Glomerular endothelial cell (primary cell): Measurements from ENCODE around the gene PRDM16. TPM values are rescaled to one million over a fixed set of nuclear protein-coding genes. Genes with fewer than 3 reads are reported as not detected.

Source experiments
- DNase-seq: peaks from one replicate; pipeline ENCODE4 v3.0.0-alpha.2; 2011; ENCODE audit warnings: low read depth, low spot score; ENCODE audit errors: extremely low read depth
- total RNA-seq: library from RNA; depleted of rRNA; stranded (reverse); fragments of >200 nt; gene quantifications from 2 replicates; pipeline ENCODE4 v1.2.3, GENCODE V29; 2015

The PRDM16 gene
- total RNA-seq, 1 donor from 2014 or later = 0.12 TPM

- DNase-seq = no peak
Measured at GRCh38 chr1:3119725-3120124, 50.7 kb downstream of the PRDM16 start.

GRCh38 chr1:3120140-3120539 lies 51.1 kb downstream of the PRDM16 start:
- no peak for DNase-seq

- DNase-seq = no peak
Measured at GRCh38 chr1:3120994-3121393, 52.0 kb downstream of the PRDM16 start.

DNA sequence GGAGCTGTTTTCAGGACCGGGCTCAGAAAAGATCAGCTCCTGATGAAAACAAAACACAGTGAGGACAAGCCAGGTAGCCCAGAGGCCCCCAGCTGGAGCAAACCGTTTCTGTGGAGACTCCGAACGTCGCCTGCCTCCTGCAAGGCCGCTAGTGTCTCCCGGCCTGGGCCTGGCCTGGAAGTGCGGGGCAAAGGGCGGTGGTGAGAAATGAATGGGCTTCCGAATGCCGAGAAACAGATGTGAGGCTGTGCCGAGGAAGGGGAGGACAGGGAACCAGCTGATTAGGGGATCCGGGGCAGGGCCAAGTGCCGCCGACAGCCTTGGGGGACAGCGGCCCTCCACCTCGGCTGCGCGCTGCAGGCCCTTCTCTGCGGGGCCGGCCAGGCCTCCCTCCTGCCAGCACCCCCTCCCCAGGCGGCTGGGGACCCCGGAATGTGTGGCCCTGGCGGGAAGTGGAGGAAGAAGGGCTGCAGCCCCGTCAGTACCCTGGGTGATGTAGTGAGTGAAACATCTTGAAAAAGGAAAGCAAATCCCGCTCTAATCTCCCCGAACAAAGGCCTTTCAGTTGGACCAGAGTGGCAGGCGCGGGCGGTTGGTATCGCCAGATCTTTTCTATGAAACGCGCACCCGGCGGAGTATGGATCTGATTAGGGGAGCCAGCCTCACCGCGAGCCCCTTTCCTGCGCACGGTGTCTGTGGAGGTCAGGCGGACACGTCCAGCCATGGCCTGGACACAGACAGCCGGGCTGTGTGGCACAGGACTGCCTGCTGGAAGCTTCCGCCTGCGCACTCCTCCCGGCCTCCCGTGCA lies 52.6 kb downstream of the PRDM16 start:
- DNase-seq = no peak

DNA sequence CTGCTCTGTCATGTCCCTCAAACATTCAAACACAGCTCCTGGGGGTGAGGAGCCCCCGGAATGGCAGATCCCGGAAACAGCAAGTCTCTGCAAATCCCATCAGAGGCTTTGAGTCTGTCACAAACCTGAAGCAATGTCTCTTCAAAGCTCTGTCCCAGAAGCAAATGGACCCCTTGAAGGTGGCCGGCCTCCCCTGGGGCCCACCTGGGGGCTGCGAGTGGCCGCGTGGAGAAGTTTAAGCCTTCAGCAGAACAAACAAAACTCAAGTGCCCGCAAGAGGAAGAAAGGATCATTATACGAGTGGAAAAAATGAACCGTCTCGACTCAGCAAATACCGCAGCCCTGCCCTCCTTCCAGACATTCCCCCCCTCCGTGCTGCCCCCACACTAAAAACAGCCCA lies 53.3 kb downstream of the PRDM16 start:
- no peak for DNase-seq

GRCh38 chr1:3124246-3124645 lies 55.2 kb downstream of the PRDM16 start:
- DNase-seq = no peak

DNA sequence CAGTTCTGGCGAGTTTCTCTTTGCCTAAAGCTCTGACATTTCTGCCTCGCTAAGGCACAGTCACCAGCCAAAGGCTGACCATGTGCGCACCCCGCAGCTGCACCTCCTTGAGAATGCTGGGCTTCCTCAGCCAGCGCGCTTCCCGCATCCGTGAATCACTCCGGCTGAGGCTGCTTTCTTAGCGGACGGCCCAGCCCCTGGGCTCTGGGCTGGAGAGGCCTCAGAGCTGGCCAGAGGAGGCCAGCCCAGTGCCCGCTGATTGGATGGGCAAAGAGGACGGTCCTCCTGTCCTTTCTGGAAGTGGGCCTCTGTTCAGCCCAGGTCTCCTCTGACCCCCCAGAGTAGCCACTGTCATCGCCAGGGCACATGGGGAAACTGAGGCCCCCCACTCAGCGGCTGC lies 56.1 kb downstream of the PRDM16 start:
- DNase-seq = no peak

- DNase-seq = no peak
Measured at GRCh38 chr1:3125546-3126368, 56.8 kb downstream of the PRDM16 start.

DNA sequence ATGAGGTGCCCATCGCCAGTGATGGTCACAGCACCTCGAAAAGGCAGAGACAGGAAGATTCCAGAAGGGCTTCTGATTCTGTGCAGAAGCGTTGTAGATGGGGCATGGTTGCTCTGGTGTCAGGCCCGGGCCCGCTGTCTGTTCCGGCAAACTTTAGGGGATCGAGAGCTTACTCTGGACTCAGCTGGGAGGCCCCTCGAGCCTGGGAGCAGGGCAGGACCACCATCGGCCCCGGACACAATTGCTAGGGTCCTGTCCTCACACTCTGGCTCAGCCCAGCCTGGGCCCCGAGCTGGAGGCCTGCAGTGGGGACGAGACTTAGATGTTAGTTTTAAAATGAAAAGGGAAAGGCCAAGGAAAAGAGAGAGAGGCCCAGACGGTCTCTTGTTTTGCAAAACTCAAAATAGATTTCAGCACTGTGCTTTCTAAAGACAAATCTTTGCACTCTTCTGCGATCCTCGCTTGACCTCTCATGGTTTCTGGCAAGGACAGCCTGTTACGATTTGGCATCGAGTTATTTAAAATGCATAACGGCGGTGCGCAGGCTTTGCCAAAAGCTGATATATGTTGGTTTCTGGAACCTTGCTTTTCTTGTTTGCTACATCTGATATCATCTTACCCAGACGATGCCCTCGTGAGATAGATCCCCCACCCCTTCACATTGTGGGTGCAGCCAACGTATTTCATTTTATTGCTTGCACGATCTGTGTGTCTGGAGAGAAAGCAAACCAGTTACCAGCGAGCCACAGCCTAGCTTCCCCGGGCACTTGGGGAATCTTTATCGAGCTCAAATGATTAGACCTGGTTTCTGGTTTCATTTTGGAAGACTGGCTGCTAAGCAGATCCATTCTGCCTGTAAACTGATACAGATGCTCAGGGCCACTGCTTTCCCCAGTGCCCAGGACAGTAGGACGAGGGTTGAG lies 58.0 kb downstream of the PRDM16 start:
- DNase-seq = no peak

DNA sequence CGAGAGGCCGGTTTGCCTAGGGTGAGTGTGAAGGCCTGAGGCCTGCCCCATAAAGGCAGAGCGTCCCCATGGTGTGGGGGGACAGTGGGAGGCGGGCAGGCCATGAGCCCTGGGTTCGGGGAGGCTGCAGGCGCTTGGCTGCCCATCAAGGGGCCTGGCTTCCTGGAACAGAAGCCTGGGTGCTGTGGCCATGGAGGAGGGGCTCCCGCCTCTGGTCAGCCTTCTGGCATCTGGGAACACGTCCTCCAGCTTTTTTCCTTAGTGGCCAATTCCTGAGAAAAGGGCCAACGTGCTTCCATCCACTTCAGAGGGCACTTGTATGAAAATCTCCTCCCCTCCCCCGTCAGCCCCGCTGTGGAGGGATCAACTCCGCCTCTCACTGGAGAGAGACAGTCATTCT lies 58.7 kb downstream of the PRDM16 start:
- no peak for DNase-seq

DNA sequence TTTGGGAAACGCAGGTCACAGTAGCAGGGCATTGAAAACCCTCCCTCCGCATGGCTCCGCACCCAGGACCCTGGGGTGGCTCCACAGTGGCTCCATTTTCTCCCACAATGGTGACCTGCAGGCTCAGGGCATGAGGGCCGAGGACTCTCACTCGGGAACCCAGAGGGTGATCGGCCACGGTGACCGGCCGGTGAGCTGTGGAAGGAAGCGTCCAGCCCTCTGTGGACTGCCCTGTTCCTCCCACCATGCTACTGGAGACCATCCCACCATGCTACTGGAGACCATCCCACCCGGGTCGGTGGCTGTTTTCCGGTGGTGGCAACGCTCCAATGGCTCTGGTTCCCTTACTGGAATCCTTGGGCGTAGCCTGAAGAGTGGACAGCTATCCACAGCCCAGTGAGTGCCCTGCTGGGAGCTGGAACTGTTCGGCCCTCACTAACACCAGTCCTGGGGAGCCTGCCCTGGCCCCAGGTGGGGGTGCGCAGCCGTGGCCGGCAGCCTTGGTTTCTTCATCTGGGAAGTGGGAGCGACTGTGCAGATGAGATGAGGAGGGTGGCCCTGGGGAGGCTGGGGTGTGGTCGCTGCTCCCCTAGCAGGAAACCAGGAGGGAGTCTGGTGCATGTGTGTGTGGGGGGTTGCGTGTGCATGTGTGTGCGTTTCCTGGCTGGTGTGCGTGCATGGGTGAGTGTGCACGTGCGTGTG lies 59.6 kb downstream of the PRDM16 start:
- no peak for DNase-seq

DNA sequence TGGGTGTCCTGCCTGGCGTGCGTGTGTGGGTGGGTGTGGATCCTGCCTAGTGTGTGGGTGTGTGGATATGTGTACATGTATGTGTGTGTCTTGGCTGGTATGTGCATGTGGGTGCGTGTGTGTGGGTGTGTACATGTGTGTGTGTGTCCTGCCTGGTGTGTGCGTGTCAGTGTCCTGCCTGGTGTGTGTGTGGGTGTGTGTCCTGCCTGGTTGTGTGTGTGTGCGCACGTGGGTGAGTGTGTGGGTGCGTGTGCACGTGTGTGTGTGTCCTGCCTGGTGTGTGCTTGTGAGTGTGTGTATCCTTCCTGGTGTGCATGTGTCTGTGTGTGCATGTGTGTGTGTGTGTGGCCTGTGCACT lies 60.1 kb downstream of the PRDM16 start:
- no peak for DNase-seq

DNA sequence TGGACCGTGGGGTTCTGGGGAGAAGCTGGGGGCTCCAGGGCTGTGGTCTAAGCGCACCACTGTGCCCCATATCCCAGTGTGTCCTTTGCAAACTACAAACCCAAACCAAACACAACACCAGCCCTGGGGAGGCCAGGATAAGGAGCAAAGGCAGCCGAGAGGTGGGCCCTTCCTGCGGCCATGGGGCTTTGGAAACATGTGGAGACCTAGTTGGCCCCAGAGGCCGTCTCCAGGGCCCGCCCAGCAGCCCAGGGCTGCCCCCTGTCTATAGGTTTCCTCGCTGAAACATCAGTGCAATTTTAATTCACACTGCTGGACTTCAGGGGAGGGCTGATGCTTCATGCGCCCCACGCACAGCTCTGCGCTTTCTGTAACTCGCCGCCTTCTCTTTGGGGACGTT lies 61.3 kb downstream of the PRDM16 start:
- no peak for DNase-seq

GRCh38 chr1:3132660-3133059 lies 63.7 kb downstream of the PRDM16 start:
- no peak for DNase-seq

DNA sequence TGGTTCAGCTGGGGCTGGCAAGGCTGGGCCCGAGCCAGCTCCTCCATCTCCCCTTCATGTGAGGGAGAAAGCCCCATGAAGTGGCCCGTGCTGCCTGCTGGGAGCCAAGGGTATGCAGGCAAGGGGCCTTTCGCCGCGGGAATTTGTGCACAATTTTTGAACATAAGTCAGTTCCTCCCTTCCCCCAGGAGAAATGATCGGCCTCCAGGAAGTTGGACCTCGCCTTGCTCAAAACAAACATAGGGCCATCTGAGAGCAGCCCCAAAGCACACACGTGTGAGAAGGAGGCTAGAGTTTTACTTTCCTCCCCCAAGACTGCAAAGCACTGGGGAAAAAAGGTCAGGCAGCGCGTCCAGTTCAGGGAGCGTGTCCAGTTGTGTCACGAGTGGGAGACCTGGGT lies 64.7 kb downstream of the PRDM16 start:
- no peak for DNase-seq

- DNase-seq = no peak
Measured at GRCh38 chr1:3134381-3135072, 65.5 kb downstream of the PRDM16 start.

DNA sequence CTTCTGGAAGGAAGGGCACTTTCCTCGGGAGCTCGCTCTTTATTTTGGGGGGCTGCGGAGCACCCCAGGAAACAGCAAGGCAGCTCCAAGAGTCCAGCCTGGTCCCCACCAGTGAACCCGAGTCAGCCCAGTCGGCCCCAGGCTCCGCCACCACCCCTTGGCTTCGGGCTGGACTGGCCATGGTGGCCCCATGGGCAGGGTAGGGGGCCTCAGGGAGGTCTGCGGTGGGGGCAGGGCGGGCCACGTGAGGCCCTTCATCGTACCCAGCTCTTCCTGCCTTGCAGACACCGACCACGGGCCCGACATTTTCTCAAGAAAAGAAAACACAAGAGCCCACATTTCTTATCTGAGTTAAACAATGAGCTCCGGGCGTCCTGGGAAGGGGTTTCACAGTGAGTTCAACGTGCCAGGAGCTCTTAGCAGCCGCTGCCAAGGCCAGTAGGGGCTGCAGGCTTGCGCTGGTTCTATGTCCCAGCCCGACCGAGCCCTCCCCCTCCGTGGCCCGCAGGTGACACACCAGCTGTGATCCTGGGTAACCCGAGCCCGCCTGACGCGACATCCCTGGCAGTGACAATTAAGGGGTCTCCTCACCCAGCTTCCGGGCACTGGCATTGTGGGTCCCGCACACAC lies 66.2 kb downstream of the PRDM16 start:
- no peak for DNase-seq

DNA sequence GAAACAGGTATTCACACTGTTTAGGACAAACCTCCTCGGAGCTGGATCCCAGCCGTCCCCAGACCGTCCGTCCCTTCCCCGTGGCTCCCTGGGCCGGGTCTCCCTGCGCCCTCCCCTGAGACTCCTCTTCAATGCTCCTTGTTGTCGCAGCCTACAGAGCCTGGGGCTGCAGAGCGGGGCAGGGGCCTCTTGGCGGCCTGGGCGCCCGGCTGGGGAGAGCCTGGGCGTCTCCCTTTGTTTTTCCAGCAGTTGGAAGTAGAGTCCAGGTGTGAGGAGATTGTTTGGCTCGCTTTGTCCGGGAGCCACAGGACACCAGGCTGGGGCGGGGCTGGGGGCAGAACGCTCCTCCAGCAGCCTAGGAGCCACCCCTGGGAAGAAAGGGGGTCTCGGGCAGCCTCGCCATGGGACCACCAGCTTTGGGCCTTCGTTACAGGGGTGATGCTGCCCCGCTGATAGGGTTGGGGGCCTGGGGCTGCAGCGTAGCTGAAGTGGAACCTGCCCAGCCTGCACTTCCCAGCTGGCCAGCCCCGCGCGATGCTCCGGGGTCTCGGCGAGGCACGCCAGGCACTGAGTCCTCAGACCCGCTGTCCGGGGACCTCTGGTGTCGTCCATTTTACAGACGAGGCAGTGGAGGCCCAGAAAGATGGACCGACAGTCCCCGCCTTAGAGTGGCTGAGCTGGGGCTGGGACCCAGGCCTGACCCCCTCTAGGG lies 66.9 kb downstream of the PRDM16 start:
- DNase-seq = no peak

GRCh38 chr1:3136532-3136931 lies 67.5 kb downstream of the PRDM16 start:
- no peak for DNase-seq
